GM12874 (cell line): ENCODE measurements around the gene OLFM4.

Experiments used
- TF ChIP-seq, protein P1 (sequence below): IDR thresholded peaks from 2 replicates; pipeline ENCODE4 v1.5.1; 2011; ENCODE audit warnings: low read depth, mild to moderate bottlenecking, control low read depth, low read length, moderate library complexity; ENCODE audit not compliant: insufficient read depth

Gene OLFM4

DNA sequence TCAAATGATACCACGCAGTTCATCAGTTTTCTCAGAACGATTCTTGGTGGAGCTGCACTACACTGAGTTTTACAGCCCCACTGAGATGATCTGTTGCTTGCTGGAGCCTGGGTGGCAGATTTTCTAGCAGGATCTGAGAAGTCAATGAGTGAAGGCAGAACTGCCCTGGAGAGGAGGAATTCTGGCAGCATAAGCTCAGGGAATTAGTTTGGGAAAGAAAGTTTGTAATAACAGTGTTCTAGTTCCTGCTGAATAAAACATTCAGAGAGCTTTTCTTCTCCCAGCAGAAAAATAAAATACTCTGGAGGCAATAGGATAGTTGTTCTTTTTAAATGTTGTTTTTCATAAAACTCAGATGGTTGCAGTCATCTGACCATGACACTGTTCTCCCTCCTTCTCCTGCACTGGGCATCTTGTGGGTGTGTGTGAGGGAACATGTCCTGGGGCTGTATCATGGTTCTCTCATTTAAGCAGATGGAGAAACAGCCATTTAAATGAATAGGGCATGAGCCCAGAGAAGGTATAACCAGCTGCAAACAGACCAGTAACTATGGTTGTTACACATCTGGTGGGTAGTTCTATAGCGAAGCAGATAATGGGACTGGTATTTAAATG is 29.6 kb downstream of the OLFM4 start:
- TF ChIP-seq, protein P1, sequence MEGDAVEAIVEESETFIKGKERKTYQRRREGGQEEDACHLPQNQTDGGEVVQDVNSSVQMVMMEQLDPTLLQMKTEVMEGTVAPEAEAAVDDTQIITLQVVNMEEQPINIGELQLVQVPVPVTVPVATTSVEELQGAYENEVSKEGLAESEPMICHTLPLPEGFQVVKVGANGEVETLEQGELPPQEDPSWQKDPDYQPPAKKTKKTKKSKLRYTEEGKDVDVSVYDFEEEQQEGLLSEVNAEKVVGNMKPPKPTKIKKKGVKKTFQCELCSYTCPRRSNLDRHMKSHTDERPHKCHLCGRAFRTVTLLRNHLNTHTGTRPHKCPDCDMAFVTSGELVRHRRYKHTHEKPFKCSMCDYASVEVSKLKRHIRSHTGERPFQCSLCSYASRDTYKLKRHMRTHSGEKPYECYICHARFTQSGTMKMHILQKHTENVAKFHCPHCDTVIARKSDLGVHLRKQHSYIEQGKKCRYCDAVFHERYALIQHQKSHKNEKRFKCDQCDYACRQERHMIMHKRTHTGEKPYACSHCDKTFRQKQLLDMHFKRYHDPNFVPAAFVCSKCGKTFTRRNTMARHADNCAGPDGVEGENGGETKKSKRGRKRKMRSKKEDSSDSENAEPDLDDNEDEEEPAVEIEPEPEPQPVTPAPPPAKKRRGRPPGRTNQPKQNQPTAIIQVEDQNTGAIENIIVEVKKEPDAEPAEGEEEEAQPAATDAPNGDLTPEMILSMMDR: no peak

DNA sequence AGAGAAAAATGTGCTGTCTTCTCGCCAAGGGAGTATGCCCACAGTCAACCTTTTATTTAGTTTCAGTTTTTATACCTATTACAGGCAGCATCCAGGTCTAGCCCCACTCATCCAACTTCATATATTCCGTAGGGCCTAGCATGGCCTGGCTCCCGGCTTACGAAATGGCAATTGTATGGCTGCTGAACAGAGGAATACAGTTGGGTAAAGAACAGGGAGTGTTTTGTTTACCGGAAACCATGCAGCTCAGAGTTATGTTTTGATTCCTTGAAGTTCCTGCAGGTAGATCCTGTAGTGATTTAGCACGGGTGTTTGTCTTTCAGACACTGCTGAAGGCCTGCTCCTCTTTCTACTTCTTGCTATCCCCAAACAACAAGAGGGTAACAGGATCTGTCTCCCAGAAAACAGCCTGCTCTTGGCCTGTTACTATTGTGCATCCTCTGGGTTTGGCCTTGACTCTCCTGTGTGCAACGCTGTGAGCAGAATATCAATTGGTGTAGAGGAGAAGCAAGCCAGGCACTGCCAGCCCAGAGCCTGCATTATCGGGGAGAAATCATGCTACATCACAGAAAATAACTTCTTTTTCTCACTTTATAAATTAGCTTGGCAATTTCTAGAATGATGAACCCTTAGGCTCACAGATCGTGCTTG is 32.4 kb downstream of the OLFM4 start:
- TF ChIP-seq, protein P1: no peak

DNA sequence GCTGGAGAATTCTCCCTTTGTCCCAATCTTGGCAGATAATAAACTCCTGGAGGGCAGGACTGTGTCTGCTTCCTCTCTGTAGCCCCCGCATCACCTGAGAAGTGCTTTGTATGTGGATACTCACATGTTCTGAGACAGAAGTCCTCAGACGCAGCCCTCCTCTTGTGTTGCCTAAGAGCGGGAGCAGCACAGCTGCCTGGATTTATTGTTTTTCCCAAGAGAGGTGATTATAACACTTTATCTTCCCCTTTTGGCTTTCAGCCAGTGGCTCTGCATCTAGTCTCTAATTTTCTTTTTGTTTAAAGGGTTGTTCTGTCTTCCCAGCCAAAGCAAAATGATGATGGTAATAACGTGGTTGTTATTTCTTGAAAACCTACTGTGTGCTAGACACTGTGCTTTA is 36.1 kb downstream of the OLFM4 start:
- TF ChIP-seq, protein P1: no peak

DNA sequence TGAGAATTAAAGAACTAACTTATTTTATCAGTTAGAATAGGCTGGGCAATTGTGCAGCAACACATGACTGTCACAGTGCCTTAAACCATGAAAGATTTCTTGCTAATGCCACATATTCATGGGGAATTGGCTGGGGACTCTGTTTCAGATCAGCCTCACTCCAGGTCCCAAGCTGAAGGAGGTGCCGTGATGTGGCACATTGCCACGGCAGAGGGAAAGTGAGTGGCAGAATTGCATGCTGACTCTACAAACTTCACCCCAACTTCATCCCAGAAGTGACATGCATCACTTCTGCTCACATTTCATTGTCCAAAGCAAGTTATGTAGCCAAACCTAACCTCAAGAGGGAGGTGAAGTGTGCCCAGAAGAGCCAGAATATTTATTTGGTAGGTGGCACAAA is 37.8 kb downstream of the OLFM4 start:
- TF ChIP-seq, protein P1: no peak

DNA sequence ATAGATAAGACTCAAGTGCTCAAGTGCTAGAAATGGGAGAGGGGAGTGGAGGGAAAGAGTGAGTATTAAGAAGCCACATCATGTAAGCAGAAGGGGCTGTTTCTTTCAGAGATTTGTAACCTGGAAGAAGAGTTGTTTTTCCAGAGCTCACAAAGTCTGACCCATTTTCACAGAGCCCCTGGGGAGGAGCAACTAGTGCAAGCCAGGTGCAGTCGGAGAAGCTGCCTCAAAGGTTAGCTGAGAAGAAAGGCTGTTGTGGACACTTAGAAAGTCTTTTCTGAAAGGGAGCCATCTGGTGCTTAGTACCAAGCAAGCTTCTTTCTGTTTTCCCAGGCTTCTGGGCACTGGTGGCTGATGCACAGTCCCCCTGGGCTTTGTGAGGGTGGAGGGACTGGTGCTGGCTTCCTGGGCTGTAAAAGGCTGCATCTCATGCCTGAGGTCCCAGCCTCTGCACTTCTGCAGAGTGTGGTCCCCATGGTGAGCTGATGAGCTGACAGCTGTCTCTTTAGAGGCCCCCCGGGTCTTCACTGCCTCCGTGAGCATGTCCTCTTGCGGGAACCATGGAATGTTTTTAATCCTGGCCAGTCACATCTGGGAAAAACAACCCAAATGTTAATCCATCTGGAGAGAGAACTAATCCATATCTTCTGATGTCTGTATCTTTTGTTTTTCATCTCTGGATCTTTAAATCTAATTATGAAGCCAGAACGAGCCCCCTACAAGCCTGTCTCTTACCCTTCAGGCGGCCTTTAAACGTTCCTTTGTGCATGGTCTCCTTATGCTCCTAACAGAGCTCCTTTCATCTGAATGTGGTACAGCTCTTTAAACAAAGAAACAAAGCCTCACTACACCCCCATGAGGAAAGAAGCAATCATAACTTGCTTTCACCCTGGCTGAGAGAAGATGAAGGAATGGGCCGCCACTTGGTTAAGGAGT is 40.2 kb downstream of the OLFM4 start:
- TF ChIP-seq, protein P1: no peak

DNA sequence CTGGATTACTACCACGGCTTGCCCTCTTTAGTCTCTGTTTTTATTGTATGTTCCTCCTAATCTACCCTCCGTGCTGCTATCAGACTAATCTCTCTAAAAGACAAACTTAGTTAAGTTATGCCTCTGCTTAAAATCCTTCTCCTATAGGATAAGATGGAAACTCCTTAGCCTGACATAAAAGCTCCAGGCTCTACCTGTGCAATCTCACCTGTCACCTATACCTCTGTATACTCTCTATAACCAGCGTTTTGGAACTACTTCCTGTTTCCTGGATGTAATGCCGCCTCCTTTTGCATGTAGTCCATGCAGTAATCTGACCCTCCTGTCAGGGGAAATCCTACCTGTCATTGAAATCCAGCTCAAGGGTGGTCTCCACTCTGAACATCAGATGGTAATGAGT is 41.2 kb downstream of the OLFM4 start:
- TF ChIP-seq, protein P1: no peak

DNA sequence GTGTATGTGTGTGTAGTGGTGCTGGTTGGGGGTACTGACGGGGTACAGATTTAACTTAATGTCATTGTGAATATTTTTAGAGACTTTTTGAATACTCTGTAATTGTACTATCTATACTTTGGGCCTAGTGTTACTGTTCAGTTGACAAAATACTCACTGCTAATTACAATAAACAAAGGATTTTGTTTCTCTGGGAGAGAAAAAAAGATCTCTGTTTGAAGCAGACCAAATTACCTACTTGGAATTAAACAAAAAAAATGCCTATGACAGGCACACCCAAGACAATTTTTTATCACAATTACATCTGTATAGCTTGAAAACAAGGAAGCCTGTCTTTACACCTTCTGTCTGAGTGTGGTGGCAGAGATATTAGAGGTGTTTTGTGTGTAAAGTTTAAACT is 45.1 kb downstream of the OLFM4 start:
- TF ChIP-seq, protein P1: no peak
